CD4-positive, alpha-beta T cell treated with Interleukin-21 for 1 hour (primary cell): ENCODE measurements around the gene OSGIN1.

Experiments
- DNase-seq: peaks from one replicate; pipeline ENCODE4 v3.0.0-alpha.2; 2020

Gene OSGIN1

DNA sequence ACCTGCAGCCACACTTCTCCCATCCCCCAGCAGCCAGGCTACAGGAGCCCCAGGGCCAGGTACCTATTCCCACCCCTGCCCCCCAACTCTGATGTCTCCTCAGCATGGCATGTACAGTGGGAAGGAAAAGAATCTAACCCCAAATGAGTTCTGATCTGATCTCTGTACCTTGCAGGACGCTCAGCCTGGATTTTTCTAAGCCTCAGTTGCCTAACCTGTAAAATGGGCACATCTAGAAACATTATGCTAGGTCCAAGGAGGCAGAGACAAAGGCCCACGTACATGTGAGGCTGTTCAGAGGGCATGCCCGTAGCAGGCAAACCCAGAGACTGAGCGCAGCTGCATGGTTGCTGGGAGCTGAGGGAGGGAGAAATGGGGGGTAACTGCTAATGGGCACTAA, 54.5 kb downstream of the OSGIN1 start:
- no peak for DNase-seq

DNA sequence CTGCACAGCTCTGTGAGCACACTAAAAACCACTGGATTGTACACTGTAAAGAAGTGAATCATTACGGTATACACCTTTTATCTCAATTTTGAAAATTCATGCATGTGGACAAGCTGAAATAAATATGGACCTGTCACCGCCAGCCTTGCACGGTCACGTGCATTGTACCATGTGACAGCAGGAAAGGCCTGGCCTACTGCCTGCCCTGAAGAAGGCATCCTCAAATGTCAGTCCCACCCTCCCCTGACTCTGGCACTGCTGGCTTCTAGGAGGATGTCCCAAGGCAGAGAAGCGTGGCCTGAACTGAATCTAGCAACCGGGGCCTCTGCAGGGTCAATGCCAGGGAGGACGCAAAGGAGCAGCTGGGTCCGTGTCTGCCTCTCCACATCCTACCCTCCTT, 54.9 kb downstream of the OSGIN1 start:
- DNase-seq, result no peak

DNA sequence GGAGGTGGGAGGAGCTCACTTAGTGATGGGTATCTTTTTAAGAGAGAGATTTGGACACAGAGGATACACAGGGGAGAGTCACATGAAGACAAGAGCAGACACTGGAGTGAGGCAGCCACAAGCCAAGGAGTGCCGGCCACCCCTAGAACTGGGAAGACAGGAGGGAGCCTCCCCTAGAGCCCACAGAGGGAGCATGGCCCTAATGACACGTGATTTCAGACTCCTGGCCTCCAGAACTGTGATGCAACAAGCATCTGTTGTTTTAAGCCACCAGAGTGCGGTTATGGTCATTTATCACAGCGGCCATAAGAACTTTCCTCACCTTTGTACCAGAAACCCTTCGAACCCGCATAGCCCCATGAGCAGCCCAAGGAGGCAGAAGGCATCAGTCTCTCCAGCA, 56.2 kb downstream of the OSGIN1 start:
- DNase-seq, result no peak

DNA sequence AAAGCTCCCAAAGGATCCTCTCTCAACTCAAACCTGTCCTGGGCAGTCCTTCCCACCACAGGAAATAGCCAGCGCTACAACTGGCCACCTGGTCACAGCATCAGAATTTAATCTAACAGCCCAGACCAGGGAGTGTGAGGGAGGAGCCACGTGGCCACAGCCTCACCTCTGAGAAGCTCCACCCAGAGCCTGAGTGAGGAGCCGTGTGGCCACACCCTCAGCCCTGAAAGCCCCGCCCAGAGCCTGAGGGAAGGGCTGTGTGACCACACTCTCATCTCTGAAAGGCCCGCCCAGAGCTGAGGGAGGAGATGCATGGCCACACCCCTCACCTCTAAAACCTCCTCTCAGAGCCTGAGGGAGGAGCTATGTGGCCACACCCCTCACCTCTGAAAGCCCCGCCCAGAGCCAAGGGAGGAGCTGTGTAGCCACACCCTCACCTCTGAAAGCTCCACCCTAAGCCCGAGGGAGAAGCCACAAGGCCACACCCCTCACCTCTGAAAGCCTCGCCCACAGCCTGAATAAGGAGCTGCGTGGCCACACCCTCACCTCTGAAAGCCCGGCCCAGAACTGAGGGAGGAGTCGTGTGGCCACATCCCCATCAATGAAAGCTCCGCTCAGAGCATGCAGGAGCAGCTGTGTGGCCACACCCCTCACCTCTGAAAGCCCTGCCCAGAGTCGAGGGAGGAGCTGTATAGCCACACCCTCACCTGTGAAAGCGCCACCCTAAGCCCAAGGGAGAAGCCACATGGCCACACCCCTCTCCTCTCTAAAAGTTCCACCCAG, 60.9 kb downstream of the OSGIN1 start:
- DNase-seq, result peak; percentile 49

DNA sequence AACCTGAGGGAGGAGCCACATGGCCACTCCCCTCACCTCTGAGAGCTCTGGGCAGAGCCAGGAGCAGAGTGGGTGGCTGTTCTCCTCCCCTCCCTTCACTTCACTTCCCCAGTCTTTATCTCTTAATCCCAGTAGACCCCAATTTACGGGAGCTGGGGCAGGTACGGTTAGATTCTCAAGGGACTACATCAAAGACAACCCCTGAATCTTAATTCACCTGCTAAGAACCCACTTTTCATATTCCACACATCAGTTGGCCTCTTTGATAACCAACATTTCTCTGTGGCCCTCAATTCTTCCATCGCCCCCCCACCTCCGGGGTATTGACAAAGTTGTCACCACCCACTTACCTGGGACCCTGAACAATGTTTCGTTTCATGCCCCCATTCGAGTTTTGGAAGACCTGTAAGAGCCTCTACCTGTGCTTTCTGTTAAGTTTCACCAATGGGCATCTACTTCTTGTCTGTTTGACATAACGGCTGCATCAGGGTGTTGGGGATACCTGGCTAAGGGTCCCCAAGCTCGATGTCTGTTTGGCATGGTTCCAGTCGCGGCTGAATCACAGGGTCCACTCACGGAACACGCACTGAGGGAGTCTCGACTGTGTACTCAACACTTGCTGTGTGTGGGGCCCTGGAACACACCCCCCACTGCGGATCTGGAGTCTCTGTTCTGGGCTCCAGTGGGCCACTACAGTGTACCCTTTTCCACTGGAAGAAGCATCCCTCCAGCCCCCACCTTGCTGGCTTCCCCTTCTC, 61.7 kb downstream of the OSGIN1 start:
- no peak for DNase-seq

DNA sequence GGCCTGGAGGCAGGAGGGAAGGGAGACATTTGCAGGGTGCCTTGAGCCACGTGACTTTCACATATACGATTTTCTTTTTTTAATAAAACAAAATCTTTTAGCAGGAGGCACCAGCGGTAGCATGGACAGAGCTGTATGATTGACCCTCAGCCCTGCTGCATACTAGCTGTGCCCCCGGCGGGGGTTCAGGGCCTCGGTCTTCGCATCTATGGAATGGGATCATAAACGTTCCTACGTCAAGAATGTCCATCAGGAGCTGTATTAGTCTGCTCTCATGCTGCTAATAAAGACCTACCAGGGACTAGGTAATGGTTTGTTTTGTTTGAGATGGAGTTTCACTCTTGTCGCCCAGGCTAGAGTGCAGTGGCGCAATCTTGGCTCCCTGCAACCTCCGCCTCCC, 62.4 kb downstream of the OSGIN1 start:
- DNase-seq, result no peak
